Endothelial cell (in vitro differentiated cells): ENCODE measurements around the gene BPIFB1. TPM values are rescaled to one million over a fixed set of nuclear protein-coding genes. Genes with fewer than 3 reads are reported as not detected.

Source experiments
- DNase-seq: peaks from one replicate; pipeline ENCODE4 v3.0.0; 2021; ENCODE audit warnings: low spot score
- H3K27ac Mint-ChIP-seq: one replicate; pipeline ENCODE4 v1.8.0; 2021; ENCODE audit warnings: mixed read lengths, inconsistent platforms; ENCODE audit not compliant: unreplicated experiment
- H3K27me3 Mint-ChIP-seq: one replicate; pipeline ENCODE4 v1.8.0; 2021; ENCODE audit warnings: mild to moderate bottlenecking, moderate library complexity, mixed read lengths, inconsistent platforms; ENCODE audit not compliant: unreplicated experiment
- H3K36me3 Mint-ChIP-seq: one replicate; pipeline ENCODE4 v1.8.0; 2021; ENCODE audit warnings: mild to moderate bottlenecking, low read depth, mixed read lengths, inconsistent platforms; ENCODE audit not compliant: unreplicated experiment
- H3K4me1 Mint-ChIP-seq: one replicate; pipeline ENCODE4 v1.8.0; 2021; ENCODE audit warnings: mild to moderate bottlenecking, mixed read lengths, inconsistent platforms; ENCODE audit not compliant: unreplicated experiment
- H3K4me3 Mint-ChIP-seq: one replicate; pipeline ENCODE4 v1.8.0; 2021; ENCODE audit warnings: mild to moderate bottlenecking, mixed read lengths, inconsistent platforms; ENCODE audit not compliant: unreplicated experiment
- H3K9me3 Mint-ChIP-seq: one replicate; pipeline ENCODE4 v1.8.0; 2021; ENCODE audit warnings: mixed read lengths, inconsistent platforms; ENCODE audit not compliant: unreplicated experiment
- total RNA-seq: library from RNA; stranded (reverse); fragmentation: NEBNext Ultra II Directional; extraction: Animal tissue kit (Norgen Biotek cat#: 25700); gene quantifications from one replicate; pipeline ENCODE4 v1.2.1, GENCODE V29; 2021; ENCODE audit not compliant: unreplicated experiment
- TF ChIP-seq, protein P1 (sequence below): fragments of 200-600 bp; sonication (generic); IDR thresholded peaks from one replicate; pipeline ENCODE4 v1.5.0; 2021; ENCODE audit warnings: antibody characterized with exemption; ENCODE audit not compliant: unreplicated experiment

BPIFB1 gene
- total RNA-seq, 1 donor from 2014 or later: not detected

DNA sequence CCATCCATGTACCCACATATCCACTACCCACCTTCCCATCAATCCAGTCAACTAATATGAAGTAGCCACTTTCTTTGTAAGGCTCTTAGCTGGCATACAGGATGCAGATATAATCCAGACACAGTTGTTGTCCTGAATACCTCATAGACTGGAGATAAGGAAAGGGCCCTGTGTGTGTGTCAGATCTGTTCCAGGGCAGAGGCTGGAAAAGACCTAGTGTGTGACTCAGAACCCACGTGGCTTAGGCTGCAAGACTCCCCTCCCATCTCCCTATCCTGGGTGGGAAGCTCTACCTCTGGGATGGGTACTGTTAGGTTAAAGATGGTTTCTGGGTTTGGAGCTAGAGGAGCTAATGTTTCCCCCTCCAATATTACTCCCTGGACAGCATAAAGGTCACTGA, 43.6 kb upstream of the BPIFB1 start:
- TF ChIP-seq, protein P1, sequence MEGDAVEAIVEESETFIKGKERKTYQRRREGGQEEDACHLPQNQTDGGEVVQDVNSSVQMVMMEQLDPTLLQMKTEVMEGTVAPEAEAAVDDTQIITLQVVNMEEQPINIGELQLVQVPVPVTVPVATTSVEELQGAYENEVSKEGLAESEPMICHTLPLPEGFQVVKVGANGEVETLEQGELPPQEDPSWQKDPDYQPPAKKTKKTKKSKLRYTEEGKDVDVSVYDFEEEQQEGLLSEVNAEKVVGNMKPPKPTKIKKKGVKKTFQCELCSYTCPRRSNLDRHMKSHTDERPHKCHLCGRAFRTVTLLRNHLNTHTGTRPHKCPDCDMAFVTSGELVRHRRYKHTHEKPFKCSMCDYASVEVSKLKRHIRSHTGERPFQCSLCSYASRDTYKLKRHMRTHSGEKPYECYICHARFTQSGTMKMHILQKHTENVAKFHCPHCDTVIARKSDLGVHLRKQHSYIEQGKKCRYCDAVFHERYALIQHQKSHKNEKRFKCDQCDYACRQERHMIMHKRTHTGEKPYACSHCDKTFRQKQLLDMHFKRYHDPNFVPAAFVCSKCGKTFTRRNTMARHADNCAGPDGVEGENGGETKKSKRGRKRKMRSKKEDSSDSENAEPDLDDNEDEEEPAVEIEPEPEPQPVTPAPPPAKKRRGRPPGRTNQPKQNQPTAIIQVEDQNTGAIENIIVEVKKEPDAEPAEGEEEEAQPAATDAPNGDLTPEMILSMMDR: no peak
- no peak for DNase-seq
- H3K9me3 Mint-ChIP-seq: no peaks in the 10 kb centered on the region
- H3K4me1 Mint-ChIP-seq: no peaks in the 10 kb centered on the region
- no peaks in the 10 kb centered on the region for H3K36me3 Mint-ChIP-seq
- H3K27me3 Mint-ChIP-seq: peaks cover 9% of the 10 kb centered on the region
- no peak overlapping the region for H3K4me3 Mint-ChIP-seq
- H3K27ac Mint-ChIP-seq: no peak overlapping the region

DNA sequence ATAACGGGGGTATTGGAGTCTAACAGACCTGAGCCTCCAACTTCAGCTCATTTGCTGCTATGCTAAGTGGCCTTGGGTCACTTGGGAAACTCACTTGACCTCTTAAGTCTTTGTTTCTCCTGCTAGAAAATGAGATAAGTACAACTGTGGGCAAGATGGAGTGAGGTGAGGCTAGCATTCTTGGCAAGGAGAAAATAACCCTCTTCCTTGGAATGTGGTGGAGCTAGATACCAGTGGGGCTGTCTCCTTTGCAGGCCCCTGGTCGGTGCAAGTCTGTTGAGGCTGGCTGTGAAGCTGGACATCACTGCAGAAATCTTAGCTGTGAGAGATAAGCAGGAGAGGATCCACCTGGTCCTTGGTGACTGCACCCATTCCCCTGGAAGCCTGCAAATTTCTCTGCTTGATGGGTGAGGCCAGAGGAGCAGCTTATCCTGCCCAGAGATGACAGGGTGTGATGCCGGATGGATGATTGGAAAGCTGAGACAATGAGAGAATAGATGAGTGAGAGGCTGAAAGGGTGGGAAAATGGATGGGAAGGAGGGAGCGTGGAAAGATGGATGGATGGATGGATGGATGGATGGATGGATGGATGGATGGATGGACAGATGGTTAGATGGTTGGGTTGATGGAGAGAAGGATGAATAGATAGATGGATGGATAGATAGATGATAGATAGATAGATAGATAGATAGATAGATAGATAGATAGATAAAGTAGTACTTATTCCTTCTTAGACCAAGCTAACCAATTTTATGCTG, 42.9 kb upstream of the BPIFB1 start:
- Mint-ChIP-seq H3K27me3 (peaks cover 9% of the 10 kb centered on the region), H3K4me1 (no peaks in the 10 kb centered on the region), H3K27ac (no peak overlapping the region), H3K4me3 (no peak overlapping the region), H3K9me3 (no peaks in the 10 kb centered on the region), H3K36me3 (no peaks in the 10 kb centered on the region)
- DNase-seq: no peak
- TF ChIP-seq, protein P1: no peak

DNA sequence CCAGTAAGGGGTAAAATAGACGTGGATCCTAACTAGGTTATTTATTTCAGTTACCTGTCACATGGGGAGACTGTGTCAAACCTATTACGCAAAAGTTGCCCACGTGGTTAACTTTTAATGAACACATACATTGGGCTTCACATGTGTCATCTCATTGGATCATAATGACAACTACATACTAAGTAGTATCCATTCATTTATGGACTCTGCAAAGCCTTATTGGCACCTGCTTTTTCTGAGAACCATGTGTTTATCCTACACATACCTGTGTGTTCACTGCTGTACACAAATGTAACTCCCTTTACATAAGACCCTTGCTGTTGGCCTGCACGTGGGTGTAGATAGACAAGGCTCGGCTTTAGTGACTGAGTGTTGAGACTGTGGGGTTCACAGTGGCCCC, 42.1 kb upstream of the BPIFB1 start:
- Mint-ChIP-seq H3K4me3 (no peak overlapping the region), H3K4me1 (no peaks in the 10 kb centered on the region), H3K27ac (no peak overlapping the region), H3K36me3 (no peaks in the 10 kb centered on the region), H3K9me3 (no peaks in the 10 kb centered on the region), H3K27me3 (peaks cover 9% of the 10 kb centered on the region)
- no peak for DNase-seq
- TF ChIP-seq, protein P1: no peak

DNA sequence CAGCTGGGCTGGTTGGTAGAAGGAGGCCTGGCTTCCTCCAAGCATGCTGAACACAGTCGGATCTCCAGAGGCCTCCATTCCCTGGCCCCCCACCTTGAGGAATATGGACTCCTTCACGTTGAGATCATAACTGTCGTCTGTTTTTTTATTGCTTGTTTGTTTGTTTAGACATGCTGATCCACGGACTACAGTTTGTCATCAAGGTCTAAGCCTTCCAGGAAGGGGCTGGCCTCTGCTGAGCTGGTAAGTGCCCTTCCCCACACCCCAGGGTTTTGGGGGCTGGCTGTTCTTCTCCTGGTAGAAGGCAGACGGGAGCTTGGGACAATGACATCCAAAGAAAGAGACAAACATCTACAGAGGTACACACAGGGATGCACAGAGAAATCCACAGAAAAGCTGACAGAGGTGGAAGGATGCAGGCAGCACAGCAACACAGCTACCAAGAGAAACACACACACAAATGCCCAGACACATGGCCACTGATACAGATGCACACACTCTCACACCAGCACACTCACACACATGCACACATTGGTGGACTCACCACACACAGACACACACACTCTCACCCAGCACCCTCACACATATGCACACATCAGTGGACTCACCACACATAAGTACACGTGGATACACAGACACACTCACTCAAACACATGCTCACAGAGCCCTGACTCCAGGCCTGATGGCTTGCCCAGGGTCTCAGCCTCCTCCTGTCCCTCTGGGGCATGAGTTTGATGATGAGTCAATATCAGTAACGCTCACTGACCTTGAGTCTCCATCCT, 40.5 kb upstream of the BPIFB1 start:
- Mint-ChIP-seq H3K4me3 (no peak overlapping the region), H3K36me3 (no peaks in the 10 kb centered on the region), H3K4me1 (no peaks in the 10 kb centered on the region), H3K9me3 (no peaks in the 10 kb centered on the region), H3K27me3 (peaks cover 7% of the 10 kb centered on the region), H3K27ac (no peak overlapping the region)
- no peak for DNase-seq
- TF ChIP-seq, protein P1: no peak

DNA sequence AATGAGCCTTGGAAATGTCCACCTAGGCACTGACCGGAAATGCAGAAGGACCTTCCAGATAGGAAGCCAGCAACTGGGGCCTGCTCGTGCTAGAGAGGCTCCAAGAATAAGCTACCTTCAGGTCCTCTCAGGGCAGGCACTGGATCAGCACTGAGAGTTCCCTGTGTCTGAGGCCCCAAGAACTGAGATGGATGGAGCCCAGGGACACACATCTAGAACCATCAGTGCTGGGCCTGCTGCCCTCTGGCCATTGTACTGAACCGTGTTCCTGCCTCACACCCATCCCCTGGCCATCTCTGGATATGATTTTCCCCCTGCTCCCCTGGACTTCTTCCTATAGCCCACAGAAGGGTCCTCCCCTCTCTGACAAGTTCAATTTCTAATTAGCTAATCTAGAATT, 36.9 kb upstream of the BPIFB1 start:
- Mint-ChIP-seq H3K36me3 (no peaks in the 10 kb centered on the region), H3K27me3 (peaks cover 3% of the 10 kb centered on the region), H3K4me1 (no peaks in the 10 kb centered on the region), H3K27ac (no peak overlapping the region), H3K4me3 (no peak overlapping the region), H3K9me3 (no peaks in the 10 kb centered on the region)
- TF ChIP-seq, protein P1: no peak
- no peak for DNase-seq
